Cardiac septum (tissue), 1 donor: ENCODE data around the gene PRCC. TPM values are rescaled to one million over a fixed set of nuclear protein-coding genes. Genes with fewer than 3 reads are reported as not detected.

Experiments
- DNase-seq: peaks from one replicate; pipeline ENCODE4 v3.0.0-alpha.2; 2020; ENCODE audit warnings: low spot score
- intact Hi-C: fragments of 100-400 bp; cut with DNase I; formaldehyde crosslinking; loops from one replicate; pipeline ENCODE4 v1.14.0; 2022
- total RNA-seq: library from RNA; stranded (reverse); fragmentation: NEBNext Ultra II Directional; extraction: Animal tissue kit (Norgen Biotek cat#: 25700); gene quantifications from one replicate; pipeline ENCODE4 v1.2.1, GENCODE V29; 2021
- donor health status: DM: no; HTN: no; CAD: no.

PRCC gene
- total RNA-seq, 1 donor from 2014 or later, result 44.5 TPM

- no peak for DNase-seq
- intact Hi-C loops, result no loop called here
Observed at GRCh38 chr1:156833603-156834002, 66.3 kb downstream of the PRCC start.

GRCh38 chr1:156834322-156834721 lies 67.0 kb downstream of the PRCC start:
- DNase-seq, result no peak
- intact Hi-C loops, result no loop called here

GRCh38 chr1:156836041-156836654 lies 68.8 kb downstream of the PRCC start:
- DNase-seq, result no peak
- intact Hi-C loops, result no loop called here

- no peak for DNase-seq
- intact Hi-C loops, result no loop called here
Observed at GRCh38 chr1:156836892-156837291, 69.6 kb downstream of the PRCC start.

GRCh38 chr1:156838972-156839371 lies 71.6 kb downstream of the PRCC start:
- no peak for DNase-seq
- intact Hi-C loops, result loop anchor here (1.0 to 2.0 kb wide), 2 partner anchors 21 to 54 kb away; partner anchors contain the start of genes NTRK1 and PEAR1

GRCh38 chr1:156839426-156840109 lies 72.2 kb downstream of the PRCC start:
- no peak for DNase-seq
- intact Hi-C loops, result loop anchor here (1.0 to 5.0 kb wide), 3 partner anchors 21 to 88 kb away; partner anchors contain the start of genes NTRK1 and PEAR1

GRCh38 chr1:156840186-156840897 lies 73.0 kb downstream of the PRCC start:
- intact Hi-C loops, result loop anchor here (5.0 kb wide), 1 partner anchor 87 kb away; no protein-coding TSS in a partner anchor
- DNase-seq, result no peak

GRCh38 chr1:156840898-156841279 lies 73.6 kb downstream of the PRCC start:
- intact Hi-C loops, result loop anchor here (5.0 kb wide), 1 partner anchor 86 kb away; no protein-coding TSS in a partner anchor

GRCh38 chr1:156841295-156841855 lies 74.0 kb downstream of the PRCC start:
- no peak for DNase-seq
- intact Hi-C loops, result loop anchor here (5.0 kb wide), 1 partner anchor 86 kb away; no protein-coding TSS in a partner anchor

More at GRCh38 chr1:156840898-156841279, 73.6 kb downstream of the PRCC start:
- DNase-seq, result no peak

GRCh38 chr1:156842618-156843300 lies 75.4 kb downstream of the PRCC start:
- DNase-seq, result no peak
- intact Hi-C loops, result loop anchor here (5.0 kb wide), 1 partner anchor 85 kb away; no protein-coding TSS in a partner anchor

GRCh38 chr1:156844102-156844501 lies 76.8 kb downstream of the PRCC start:
- intact Hi-C loops, result loop anchor here (5.0 kb wide), 1 partner anchor 83 kb away; no protein-coding TSS in a partner anchor
- no peak for DNase-seq

GRCh38 chr1:156844638-156845037 lies 77.3 kb downstream of the PRCC start:
- intact Hi-C loops, result loop anchor here (5.0 kb wide), 1 partner anchor 83 kb away; no protein-coding TSS in a partner anchor
- no peak for DNase-seq

GRCh38 chr1:156845055-156845952 lies 78.0 kb downstream of the PRCC start:
- no peak for DNase-seq
- intact Hi-C loops, result no loop called here

- intact Hi-C loops, result no loop called here
- DNase-seq, result no peak
Observed at GRCh38 chr1:156845953-156846545, 78.7 kb downstream of the PRCC start.

GRCh38 chr1:156846643-156847042 lies 79.3 kb downstream of the PRCC start:
- intact Hi-C loops, result no loop called here
- DNase-seq, result no peak

- intact Hi-C loops, result no loop called here
- DNase-seq, result no peak
Observed at GRCh38 chr1:156847591-156848460, 80.5 kb downstream of the PRCC start.
